HCT116 (cell line): ENCODE data around the gene ALG6. TPM values are rescaled to one million over a fixed set of nuclear protein-coding genes. Genes with fewer than 3 reads are reported as not detected.

Experiments used
- ATAC-seq: fragments of 200-7000 bp; cut with Tn5 transposase; 2 replicates; pipeline ENCODE4 v1.9.1; 2020; ENCODE audit warnings: mild to moderate bottlenecking, moderate library complexity
- BruUV-seq: library from RNA; stranded (reverse); fragments of 400-500 nt; replicated peaks from 2 replicates; lab custom pipeline; 2021; lab: Mats Ljungman, UMichigan
- CTCF ChIA-PET: fragments of 300-600 bp; sonication (Branson Sonifier 250); formaldehyde crosslinking; loops from one replicate; lab custom pipeline; 2021; ENCODE audit warnings: antibody characterized with exemption; lab: Charles Lee
- POLR2A ChIA-PET: fragments of 300-600, 350-600 bp; sonication (Branson Sonifier 250); formaldehyde crosslinking; loops from one replicate; lab custom pipeline; 2021; ENCODE audit warnings: antibody characterized with exemption; lab: Charles Lee
- RAD21 ChIA-PET, 2 experiments: fragments of 300-600 bp; sonication (Branson Sonifier 250); formaldehyde crosslinking; loops; one replicate each; lab custom pipeline; 2023; ENCODE audit warnings: low total read pairs in 2 of 2; ENCODE audit not compliant: uncharacterized antibody in 2 of 2, unreplicated experiment in 2 of 2, low non-redundant PET in 1 of 2; lab: Charles Lee
- DNase-seq: peaks from one replicate; pipeline ENCODE4 v3.0.0-alpha.2; 2010; ENCODE audit warnings: low read depth, low spot score
- H2AFZ ChIP-seq: fragments of 200-600 bp; shearing (Covaris generic), sonication (generic); 2 replicates; pipeline ENCODE4 v1.6.1; 2017; ENCODE audit warnings: low read depth, mixed run types, mixed read lengths, antibody characterized with exemption, low read length; ENCODE audit not compliant: poor library complexity, severe bottlenecking
- H3K27ac ChIP-seq: 2 replicates; pipeline ENCODE4 v1.5.1; 2012; ENCODE audit warnings: low read depth, low read length
- H3K27me3 ChIP-seq: fragments of 200-600 bp; sonication (generic); 2 replicates; pipeline ENCODE4 v1.6.1; 2016; ENCODE audit warnings: mixed run types, low read length, mixed read lengths; ENCODE audit not compliant: insufficient read depth
- H3K36me3 ChIP-seq, 2 experiments: fragments of 200-500 bp in 1 of 2; fragments of 200-600 bp in 1 of 2; sonication (Bioruptor generic) in 1 of 2; sonication (generic) in 1 of 2; 2 replicates each; pipeline versions ENCODE4 v1.5.1 to v1.6.1; 2014 to 2016; ENCODE audit warnings: low read length in 2 of 2, inconsistent platforms in 1 of 2, mixed read lengths in 1 of 2, mixed run types in 1 of 2; ENCODE audit not compliant: insufficient read depth in 2 of 2, control insufficient read depth in 1 of 2
- H3K4me1 ChIP-seq, 2 experiments: fragments of 200-600 bp in 1 of 2; sonication (generic) in 1 of 2; 2 replicates each; pipeline versions ENCODE4 v1.5.1 to v1.6.1; 2012 to 2017; ENCODE audit warnings: low read length in 2 of 2, inconsistent platforms in 1 of 2, mild to moderate bottlenecking in 1 of 2, mixed read lengths in 1 of 2, mixed run types in 1 of 2, moderate library complexity in 1 of 2; ENCODE audit not compliant: insufficient read depth in 2 of 2, control insufficient read depth in 1 of 2
- H3K4me2 ChIP-seq: fragments of 200-600 bp; sonication (generic); 2 replicates; pipeline ENCODE4 v1.6.1; 2017; ENCODE audit warnings: mixed run types, low read length, mixed read lengths
- H3K4me3 ChIP-seq, 2 experiments: fragments of 200-600 bp in 1 of 2; sonication (generic) in 1 of 2; replicated peaks in 1 of 2; 2 replicates each; pipeline ENCODE4 v1.5.1; 2011 to 2016; ENCODE audit warnings: low read length in 2 of 2, control low read depth in 1 of 2, low read depth in 1 of 2, mild to moderate bottlenecking in 1 of 2, mixed read lengths in 1 of 2, mixed run types in 1 of 2
- H3K79me2 ChIP-seq: fragments of 200-600 bp; sonication (generic); 2 replicates; pipeline ENCODE4 v1.6.1; 2017; ENCODE audit warnings: mild to moderate bottlenecking, mixed run types, low read length, moderate library complexity, mixed read lengths; ENCODE audit not compliant: insufficient read depth
- H3K9ac ChIP-seq: fragments of 200-600 bp; sonication (generic); 2 replicates; pipeline ENCODE4 v1.6.1; 2016; ENCODE audit warnings: low read length, mixed read lengths
- H3K9me2 ChIP-seq: fragments of 200-600 bp; sonication (generic), shearing (Covaris generic); 2 replicates; pipeline ENCODE4 v1.6.1; 2017; ENCODE audit warnings: mixed run types, mild to moderate bottlenecking, moderate library complexity; ENCODE audit not compliant: insufficient read depth
- H3K9me3 ChIP-seq, 2 experiments: fragments of 200-500 bp in 1 of 2; fragments of 200-600 bp in 1 of 2; sonication (Bioruptor generic) in 1 of 2; sonication (generic) in 1 of 2; 2 replicates each; pipeline ENCODE4 v1.6.1; 2014 to 2017; ENCODE audit warnings: low read length in 2 of 2, mixed read lengths in 2 of 2, inconsistent platforms in 1 of 2, low read depth in 1 of 2, mild to moderate bottlenecking in 1 of 2, mixed run types in 1 of 2, moderate library complexity in 1 of 2; ENCODE audit not compliant: control insufficient read depth in 1 of 2, insufficient read depth in 1 of 2
- H4K20me1 ChIP-seq: fragments of 200-600 bp; sonication (generic), shearing (Covaris generic); 2 replicates; pipeline ENCODE4 v1.6.1; 2017; ENCODE audit warnings: mixed run types, mild to moderate bottlenecking, moderate library complexity; ENCODE audit not compliant: insufficient read depth
- CEBPB ChIP-seq: IDR thresholded peaks from 2 replicates; pipeline ENCODE4 v1.6.1; 2012; ENCODE audit warnings: low read depth
- EGR1 ChIP-seq: IDR thresholded peaks from 2 replicates; pipeline ENCODE4 v1.6.1; 2012; ENCODE audit warnings: low read depth
- ELF1 ChIP-seq: IDR thresholded peaks from 2 replicates; pipeline ENCODE4 v1.6.1; 2012; ENCODE audit warnings: low read depth, borderline replicate concordance
- EZH2 ChIP-seq: fragments of 200-600 bp; sonication (generic); IDR thresholded peaks from 2 replicates; pipeline ENCODE4 v1.6.1; 2017; ENCODE audit warnings: antibody characterized with exemption, mixed run types
- POLR2A ChIP-seq: IDR thresholded peaks from 2 replicates; pipeline ENCODE4 v1.7.0; 2011; ENCODE audit warnings: borderline replicate concordance; ENCODE audit not compliant: insufficient read depth, insufficient read length; ENCODE audit errors: extremely low read depth
- POLR2AphosphoS5 ChIP-seq: IDR thresholded peaks from 2 replicates; pipeline ENCODE4 v1.6.1; 2011; ENCODE audit warnings: mild to moderate bottlenecking, low read depth, low read length, moderate library complexity
- RAD21 ChIP-seq: IDR thresholded peaks from 2 replicates; pipeline ENCODE4 v1.6.1; 2012; ENCODE audit warnings: low read depth, mild to moderate bottlenecking
- SIN3A ChIP-seq: IDR thresholded peaks from 2 replicates; pipeline ENCODE4 v1.6.1; 2012; ENCODE audit warnings: low read depth
- SP1 ChIP-seq: IDR thresholded peaks from 2 replicates; pipeline ENCODE4 v1.6.1; 2012; ENCODE audit warnings: low read depth
- SRF ChIP-seq: IDR thresholded peaks from 2 replicates; pipeline ENCODE4 v1.6.1; 2012; ENCODE audit warnings: low read depth
- TCF7L2 ChIP-seq: IDR thresholded peaks from 2 replicates; pipeline ENCODE4 v1.7.0; 2011; ENCODE audit warnings: borderline replicate concordance, inconsistent platforms; ENCODE audit not compliant: insufficient read depth, insufficient read length; ENCODE audit errors: extremely low read depth
- YY1 ChIP-seq: IDR thresholded peaks from 2 replicates; pipeline ENCODE4 v1.6.1; 2011; ENCODE audit warnings: low read length, low read depth, moderate library complexity, mild to moderate bottlenecking; ENCODE audit not compliant: insufficient replicate concordance; ENCODE audit errors: extremely low read depth
- ZBTB33 ChIP-seq: IDR thresholded peaks from 2 replicates; pipeline ENCODE4 v1.6.1; 2011; ENCODE audit warnings: mild to moderate bottlenecking, low read length, moderate library complexity; ENCODE audit not compliant: insufficient replicate concordance; ENCODE audit errors: extremely low read depth
- ZFX ChIP-seq: fragments of 450-650 bp; IDR thresholded peaks from 2 replicates; pipeline ENCODE4 v1.6.1; 2017
- ZNF274 ChIP-seq: fragments of 200-500 bp; sonication (Bioruptor generic); IDR thresholded peaks from 2 replicates; pipeline ENCODE4 v1.6.1; 2014; ENCODE audit warnings: mild to moderate bottlenecking, low read depth, low read length, inconsistent platforms
- intact Hi-C: fragments of 100-400 bp; cut with micrococcal nuclease; formaldehyde crosslinking; loops from 2 replicates; pipeline ENCODE4 v1.10.0; 2022
- total RNA-seq: library from RNA; stranded (reverse); gene quantifications from one replicate; pipeline ENCODE4 v1.2.1, GENCODE V29; 2021; ENCODE audit not compliant: unreplicated experiment

The ALG6 gene
- total RNA-seq, 1 experiment from 2014 or later, result 14.7 TPM

- no peak for ATAC-seq
- H2AFZ ChIP-seq, result no peak overlapping the region
- no peaks in the 10 kb centered on the region for H4K20me1 ChIP-seq
- ChIA-PET CTCF (interaction anchor here (1.5 kb wide), 1 partner anchor 35 kb away, joined by 3 read pairs; no protein-coding TSS in a partner anchor), RAD21 (no interaction called here), POLR2A (no interaction called here)
- intact Hi-C loops, result loop anchor here (5.0 to 10.0 kb wide), 3 partner anchors 113 to 915 kb away; partner anchors contain the start of genes EFCAB7 and ITGB3BP
- H3K4me3 ChIP-seq, result no peak overlapping the region
- no peaks in the 10 kb centered on the region for H3K79me2 ChIP-seq
- no peaks in the 10 kb centered on the region for H3K9me3 ChIP-seq
- no peak overlapping the region for H3K4me2 ChIP-seq
- H3K9me2 ChIP-seq, result no peaks in the 10 kb centered on the region
- no peaks in the 10 kb centered on the region for H3K36me3 ChIP-seq
- H3K27ac ChIP-seq, result no peak overlapping the region
- H3K9ac ChIP-seq, result no peak overlapping the region
- DNase-seq, result no peak
- BruUV-seq, result no TSS peak
- H3K27me3 ChIP-seq, result no peaks in the 10 kb centered on the region
- peaks cover 0 to 10% of the 10 kb centered on the region in 2 experiments; a peak in 3 of 4 replicates for H3K4me1 ChIP-seq
- TF ChIP-seq SRF, result no peak
- no peak for TF ChIP-seq SP1
These were observed 37.7 kb upstream of the ALG6 start for GRCh38 chr1:63329621-63330330.

GRCh38 chr1:63330331-63330916 is 37.0 kb upstream of the ALG6 start:
- CTCF ChIA-PET, result interaction anchor here (1.5 kb wide), 1 partner anchor 34 kb away, joined by 3 read pairs; no protein-coding TSS in a partner anchor
- POLR2A ChIA-PET, result no interaction called here
- TF ChIP-seq POLR2AphosphoS5 (no peak), ZBTB33 (no peak), EGR1 (no peak), CEBPB (no peak), ZFX (no peak), RAD21 (no peak), ELF1 (no peak), SIN3A (no peak), ZNF274 (no peak), EZH2 (no peak), YY1 (no peak), POLR2A (no peak), TCF7L2 (no peak)

More at GRCh38 chr1:63330331-63330916, 37.0 kb upstream of the ALG6 start:
- Histone ChIP-seq H3K4me2 (no peak overlapping the region), H3K9ac (no peak overlapping the region), H3K4me3 (no peak overlapping the region), H3K4me1 (peaks cover 0 to 10% of the 10 kb centered on the region in 2 experiments; a peak in 3 of 4 replicates), H4K20me1 (no peaks in the 10 kb centered on the region), H3K79me2 (no peaks in the 10 kb centered on the region), H3K9me2 (no peaks in the 10 kb centered on the region), H2AFZ (no peak overlapping the region), H3K36me3 (no peaks in the 10 kb centered on the region), H3K27me3 (no peaks in the 10 kb centered on the region), H3K9me3 (no peaks in the 10 kb centered on the region), H3K27ac (no peak overlapping the region)
- RAD21 ChIA-PET, result no interaction called here
- no peak for ATAC-seq
- intact Hi-C loops, result no loop called here
- BruUV-seq, result no TSS peak
- DNase-seq, result no peak
